Calu3 (cell line): ENCODE results near the gene PPP6R2. TPM values are rescaled to one million over a fixed set of nuclear protein-coding genes. Genes with fewer than 3 reads are reported as not detected.
"Not testable (repeated sequence)": the region's sequence is repeated elsewhere in the genome, so short reads cannot be mapped to it uniquely, and the experiment has no call there.

Experiments
- BruUV-seq: library from RNA; stranded (reverse); fragments of 400-500 nt; replicated peaks from 2 replicates; lab custom pipeline; 2021; lab: Mats Ljungman, UMichigan
- CTCF ChIA-PET: fragments of 300-600 bp; sonication (Branson Sonifier 250); formaldehyde crosslinking; loops from one replicate; lab custom pipeline; 2022; ENCODE audit warnings: antibody characterized with exemption; lab: Charles Lee
- DNase-seq: peaks from one replicate; pipeline ENCODE4 v3.0.0; 2022
- H3K27ac Mint-ChIP-seq: one replicate; pipeline ENCODE4 v1.8.0; 2022; ENCODE audit warnings: mixed read lengths; ENCODE audit not compliant: unreplicated experiment
- H3K27me3 Mint-ChIP-seq: one replicate; pipeline ENCODE4 v1.8.0; 2022; ENCODE audit warnings: mixed read lengths; ENCODE audit not compliant: unreplicated experiment
- H3K36me3 Mint-ChIP-seq: one replicate; pipeline ENCODE4 v1.8.0; 2022; ENCODE audit warnings: mild to moderate bottlenecking, moderate library complexity, mixed read lengths; ENCODE audit not compliant: insufficient read depth, unreplicated experiment
- H3K4me1 Mint-ChIP-seq: one replicate; pipeline ENCODE4 v1.8.0; 2022; ENCODE audit warnings: mild to moderate bottlenecking, low read depth, mixed read lengths; ENCODE audit not compliant: unreplicated experiment
- H3K4me3 Mint-ChIP-seq: one replicate; pipeline ENCODE4 v1.8.0; 2022; ENCODE audit warnings: mild to moderate bottlenecking, low read depth, moderate library complexity, mixed read lengths; ENCODE audit not compliant: unreplicated experiment
- H3K9me3 Mint-ChIP-seq: one replicate; pipeline ENCODE4 v1.8.0; 2022; ENCODE audit warnings: low read depth, mixed read lengths; ENCODE audit not compliant: unreplicated experiment
- CTCF ChIP-seq: fragments of 200-600 bp; IDR thresholded peaks from one replicate; pipeline ENCODE4 v1.8.0; 2022; ENCODE audit warnings: antibody characterized with exemption; ENCODE audit not compliant: unreplicated experiment
- intact Hi-C: fragments of 100-400 bp; cut with micrococcal nuclease; formaldehyde crosslinking; loops from one replicate; pipeline ENCODE4 v1.10.0; 2022; ENCODE audit not compliant: unreplicated experiment
- total RNA-seq: library from RNA; stranded (reverse); gene quantifications from 2 replicates; pipeline ENCODE4 v1.2.3, GENCODE V29; 2022

PPP6R2 gene
- total RNA-seq, 1 experiment from 2014 or later: 47.1 TPM

GRCh38 chr22:50360578-50360977 is 17.5 kb downstream of the PPP6R2 start:
- H3K27me3 Mint-ChIP-seq: no peaks in the 10 kb centered on the region
- DNase-seq: no peak
- no peaks in the 10 kb centered on the region for H3K9me3 Mint-ChIP-seq
- peaks cover 5% of the 10 kb centered on the region for H3K36me3 Mint-ChIP-seq
- no peak overlapping the region for H3K27ac Mint-ChIP-seq
- intact Hi-C loops: no loop called here
- H3K4me3 Mint-ChIP-seq: no peak overlapping the region
- H3K4me1 Mint-ChIP-seq: no peaks in the 10 kb centered on the region
- CTCF ChIA-PET: no interaction called here
- no TSS peak for BruUV-seq
- no peak for TF ChIP-seq CTCF

- no peaks in the 10 kb centered on the region for H3K9me3 Mint-ChIP-seq
- no peak for DNase-seq
- CTCF ChIA-PET: no interaction called here
- peaks cover 5% of the 10 kb centered on the region for H3K36me3 Mint-ChIP-seq
- intact Hi-C loops: no loop called here
- no peak overlapping the region for H3K27ac Mint-ChIP-seq
- H3K4me1 Mint-ChIP-seq: no peaks in the 10 kb centered on the region
- no TSS peak for BruUV-seq
- no peaks in the 10 kb centered on the region for H3K27me3 Mint-ChIP-seq
- no peak for TF ChIP-seq CTCF
- H3K4me3 Mint-ChIP-seq: no peak overlapping the region
Observed at GRCh38 chr22:50361222-50361621, 18.1 kb downstream of the PPP6R2 start.

- Mint-ChIP-seq H3K4me3 (no peak overlapping the region), H3K4me1 (no peaks in the 10 kb centered on the region), H3K27ac (no peak overlapping the region), H3K36me3 (peaks cover 5% of the 10 kb centered on the region), H3K27me3 (no peaks in the 10 kb centered on the region), H3K9me3 (no peaks in the 10 kb centered on the region)
- CTCF ChIA-PET: interaction anchor here (0.7 kb wide), 1 partner anchor 54 kb away, joined by 3 read pairs; the partner anchor contains the start of gene PLXNB2
- no peak for DNase-seq
- TF ChIP-seq CTCF: no peak
- BruUV-seq: no TSS peak
- intact Hi-C loops: no loop called here
Observed at GRCh38 chr22:50361688-50362087, 18.6 kb downstream of the PPP6R2 start.

GRCh38 chr22:50363166-50363802 is 20.2 kb downstream of the PPP6R2 start:
- no peak for TF ChIP-seq CTCF
- Mint-ChIP-seq H3K36me3 (peaks cover 10% of the 10 kb centered on the region), H3K27me3 (no peaks in the 10 kb centered on the region), H3K27ac (no peak overlapping the region), H3K4me3 (no peak overlapping the region), H3K9me3 (no peaks in the 10 kb centered on the region), H3K4me1 (no peaks in the 10 kb centered on the region)
- CTCF ChIA-PET: interaction anchor here (1.1 kb wide), 1 partner anchor 11 kb away, joined by 5 read pairs; no protein-coding TSS in a partner anchor
- intact Hi-C loops: no loop called here
- no TSS peak for BruUV-seq
- no peak for DNase-seq

- H3K27ac Mint-ChIP-seq, H3K9me3 Mint-ChIP-seq, H3K4me3 Mint-ChIP-seq, BruUV-seq, DNase-seq, H3K36me3 Mint-ChIP-seq, intact Hi-C loops, H3K4me1 Mint-ChIP-seq, H3K27me3 Mint-ChIP-seq: not testable (repeated sequence)
- CTCF ChIA-PET: interaction anchor here (0.7 kb wide), 1 partner anchor 11 kb away, joined by 4 read pairs; no protein-coding TSS in a partner anchor
Observed at GRCh38 chr22:50363803-50364194, 20.7 kb downstream of the PPP6R2 start.
